ENCODE results near the gene ZBTB16.

ZBTB16 gene

DNA sequence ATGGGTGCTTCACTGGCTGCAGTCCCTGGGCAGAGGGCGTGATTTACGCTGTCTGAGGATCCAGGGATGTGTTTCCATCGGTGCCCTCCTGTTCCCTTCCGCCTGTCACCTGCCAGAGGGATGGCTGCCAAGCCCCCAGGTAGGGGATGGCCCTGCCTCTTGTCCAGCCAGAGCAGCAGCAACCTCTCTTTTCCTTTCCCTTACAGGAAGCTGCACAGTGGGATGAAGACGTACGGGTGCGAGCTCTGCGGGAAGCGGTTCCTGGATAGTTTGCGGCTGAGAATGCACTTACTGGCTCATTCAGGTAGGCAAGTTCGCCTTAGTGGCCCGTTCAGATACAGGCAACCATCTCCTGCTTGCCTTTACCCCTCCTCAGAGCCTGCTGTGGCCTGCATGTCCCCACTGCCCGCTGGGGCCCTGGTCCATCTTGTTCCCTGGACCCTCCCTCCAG is 96.6 kb downstream of the ZBTB16 start:
- DNase-seq: no peak

DNA sequence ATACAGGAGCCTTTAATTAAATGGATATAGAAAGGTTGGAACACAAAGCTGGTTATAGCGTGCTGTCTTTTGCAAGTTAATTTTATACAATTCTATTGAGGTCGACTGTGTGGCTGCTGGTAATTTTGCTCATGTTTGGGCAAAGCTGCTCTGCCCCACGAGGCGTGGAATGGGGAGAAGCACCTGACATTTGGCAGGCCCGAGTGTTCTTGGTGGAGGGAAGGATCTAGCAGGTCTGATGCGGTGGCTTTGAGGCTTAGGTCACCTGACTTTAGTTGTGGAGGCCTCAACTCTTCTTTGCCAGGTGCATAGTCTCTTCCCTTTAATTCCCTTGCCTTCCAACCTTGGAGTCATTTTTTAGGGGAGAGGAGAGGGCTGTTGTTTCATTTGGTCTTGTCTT is 97.3 kb downstream of the ZBTB16 start:
- DNase-seq: no peak

DNA sequence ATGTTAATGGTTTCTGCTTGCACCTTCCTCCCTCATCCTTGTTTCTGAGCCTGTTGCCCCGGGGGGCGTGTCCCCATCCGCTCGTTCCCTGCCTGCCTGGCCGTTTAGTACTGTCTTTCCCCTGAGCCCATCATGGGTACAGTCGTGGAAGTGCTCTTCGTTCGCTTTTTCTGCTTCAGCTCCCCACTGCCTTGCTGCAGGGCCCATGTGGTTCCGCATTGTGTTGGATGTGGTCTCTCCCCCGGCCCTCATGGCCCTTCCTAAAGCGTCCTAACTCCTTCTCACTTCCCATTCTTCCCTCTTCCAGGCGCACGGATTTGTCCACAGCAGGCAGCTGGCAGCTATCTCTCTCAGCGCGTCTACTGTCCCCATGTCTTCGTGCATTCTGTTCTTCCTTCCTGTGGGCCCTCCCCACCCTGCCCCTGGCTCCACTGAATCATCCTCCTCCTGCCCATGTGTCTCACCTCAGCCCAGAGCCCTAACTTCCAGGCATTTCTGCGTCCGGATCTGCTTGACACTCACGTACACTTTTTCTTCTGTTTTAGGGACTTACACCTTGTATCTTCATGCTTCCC is 98.1 kb downstream of the ZBTB16 start:
- DNase-seq: no peak

DNA sequence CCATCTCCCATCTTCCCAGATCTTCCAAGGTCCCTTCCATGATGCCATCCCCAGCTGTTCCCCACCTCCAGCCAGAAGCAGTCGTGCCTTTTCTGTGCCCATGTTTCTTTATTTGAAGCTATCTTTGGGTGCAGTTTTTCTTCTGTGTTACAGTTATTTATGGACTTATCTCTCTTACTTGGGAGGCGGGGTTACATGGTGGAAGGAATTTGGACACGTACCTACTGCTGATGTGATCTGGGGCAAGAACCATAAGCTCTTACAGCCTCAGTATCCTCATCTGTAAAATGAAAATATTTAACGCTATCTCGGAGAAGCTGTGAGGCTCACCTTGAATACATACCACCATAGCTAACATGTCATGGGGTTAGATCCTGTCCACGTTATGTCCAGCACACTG is 98.9 kb downstream of the ZBTB16 start:
- no peak for DNase-seq

DNA sequence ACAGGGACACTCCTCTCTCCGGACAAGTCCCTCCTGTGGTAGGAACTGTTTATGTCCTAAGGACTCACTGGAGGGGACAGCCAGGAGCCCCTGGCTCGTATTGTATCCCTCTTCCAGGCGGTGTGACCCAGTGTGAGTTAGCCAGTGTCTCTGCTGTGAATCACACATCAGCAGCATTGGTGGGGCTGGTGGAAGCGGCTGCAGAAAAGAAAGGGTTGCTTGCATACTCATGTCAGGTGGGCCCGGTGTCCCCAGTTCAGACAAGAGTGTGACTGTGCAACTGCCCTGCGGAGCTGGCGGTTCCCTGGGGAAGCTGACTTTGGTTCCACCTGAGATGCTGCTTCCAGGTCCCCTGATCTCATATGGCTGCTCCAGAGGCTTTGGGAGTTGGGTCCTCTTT is 99.4 kb downstream of the ZBTB16 start:
- DNase-seq: no peak

DNA sequence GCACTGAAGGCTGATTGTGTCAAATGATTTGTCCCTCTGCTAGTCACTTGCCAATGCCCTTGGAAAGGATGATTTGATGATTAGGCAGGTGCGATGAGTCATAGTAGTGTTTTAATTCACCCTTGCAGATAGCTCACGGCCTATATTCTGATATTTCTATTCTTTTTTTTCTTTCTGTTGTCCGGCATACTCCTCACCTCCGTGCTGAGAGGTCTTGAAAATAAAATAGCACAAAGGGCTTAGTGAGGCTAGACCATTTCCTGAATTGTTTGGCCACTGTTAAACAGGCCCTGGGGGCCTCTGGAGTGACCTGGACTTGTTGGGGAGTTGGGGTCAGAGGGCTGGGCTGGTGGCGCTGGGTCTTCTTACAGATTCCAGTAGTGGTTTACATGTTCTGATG is 99.8 kb downstream of the ZBTB16 start:
- no peak for DNase-seq

DNA sequence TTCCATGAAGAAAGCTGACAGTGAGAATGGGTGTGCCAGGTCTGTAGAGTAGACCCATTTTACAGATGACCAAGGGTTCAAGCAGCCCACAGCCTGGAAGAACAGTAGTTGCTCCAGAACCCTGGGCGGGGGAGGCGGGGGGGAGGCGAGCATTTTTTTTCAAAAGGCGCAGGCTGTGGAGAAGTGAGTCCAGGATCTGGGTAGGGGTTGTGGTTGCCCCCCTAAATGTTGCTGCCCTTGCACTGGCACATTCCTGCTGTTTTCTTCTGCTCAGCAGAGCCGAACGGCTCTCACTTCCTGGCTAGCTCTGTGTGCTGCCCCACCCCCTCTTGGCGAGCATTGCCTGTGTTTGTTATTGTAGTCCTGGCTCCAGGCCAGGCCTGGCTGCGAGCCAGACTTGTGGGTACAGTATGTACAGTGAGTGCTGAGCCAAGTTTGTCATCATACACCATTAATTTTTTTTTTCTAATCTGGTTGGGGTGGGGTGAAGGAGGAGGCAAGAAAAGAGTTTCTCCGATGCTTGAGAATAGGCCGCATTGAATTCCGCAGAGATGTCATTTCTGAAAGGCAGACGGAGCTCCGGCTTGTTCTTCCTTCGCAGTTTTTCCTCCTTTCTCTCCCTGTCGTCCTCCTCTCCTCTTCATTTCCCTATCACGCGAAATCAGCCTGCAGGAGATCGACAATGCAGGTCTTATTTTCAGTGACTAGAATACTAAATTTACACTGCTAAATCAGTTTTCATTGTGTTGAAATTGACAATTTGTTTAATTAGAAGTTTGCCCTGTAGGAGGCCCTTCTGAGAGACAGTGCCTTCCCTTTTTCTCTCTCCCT is 100.5 kb downstream of the ZBTB16 start:
- peak; percentile 95 for DNase-seq

DNA sequence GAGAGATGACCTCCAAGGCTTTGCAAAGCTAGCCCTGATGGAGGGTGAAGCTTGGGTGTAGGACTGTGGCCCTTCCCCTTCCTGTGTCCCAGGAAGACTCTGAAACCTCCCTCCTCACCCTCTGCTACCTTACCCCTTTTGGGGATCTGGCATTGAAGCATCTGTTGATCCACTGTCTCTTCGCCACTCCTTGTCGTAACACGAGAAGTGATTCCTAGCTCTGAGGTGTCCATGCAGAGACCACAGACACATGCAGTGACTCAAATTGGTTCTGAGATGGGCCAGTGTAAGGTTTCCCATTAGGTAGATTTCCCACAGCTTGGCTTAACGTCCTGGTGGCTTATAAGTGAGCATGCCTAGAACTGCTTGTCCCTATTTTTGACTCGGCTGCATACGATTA is 101.4 kb downstream of the ZBTB16 start:
- DNase-seq: no peak

DNA sequence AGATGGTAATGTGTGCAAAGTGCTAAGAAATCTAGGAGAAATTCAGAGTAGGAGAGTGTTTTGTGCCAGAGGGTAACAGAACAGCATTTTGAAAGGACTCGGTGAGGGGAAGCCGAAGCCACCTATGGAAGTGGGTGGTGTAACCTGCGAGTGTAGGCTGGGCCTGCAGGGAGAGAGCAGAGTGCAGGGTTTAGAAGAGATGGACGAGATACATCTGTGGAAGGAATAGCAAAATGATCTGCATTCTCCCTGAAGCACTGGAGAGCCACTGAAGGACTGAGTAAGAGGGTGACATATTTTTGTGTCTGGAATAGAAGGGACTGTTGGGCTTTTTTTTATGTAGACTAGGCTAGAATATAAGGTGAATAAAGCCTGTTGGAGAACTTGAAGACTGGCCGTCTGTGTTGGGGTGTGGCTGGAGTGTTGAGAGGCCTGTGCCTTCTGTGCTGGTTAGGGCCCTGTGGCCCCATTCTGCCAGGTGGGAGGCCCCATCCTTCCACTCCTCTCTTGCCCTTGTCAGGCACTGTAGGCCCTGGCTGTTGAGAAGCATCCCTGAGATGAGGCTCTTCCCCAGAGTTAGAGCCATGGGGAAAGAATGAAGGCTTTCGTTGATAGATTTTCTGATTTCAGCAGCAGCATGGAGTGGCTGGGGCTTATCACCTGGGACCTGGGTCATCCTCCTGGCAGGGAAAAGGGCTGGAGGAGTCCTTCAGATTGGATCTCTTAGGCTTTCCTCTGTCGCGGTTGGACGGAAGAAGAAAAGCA is 102.2 kb downstream of the ZBTB16 start:
- DNase-seq: no peak

DNA sequence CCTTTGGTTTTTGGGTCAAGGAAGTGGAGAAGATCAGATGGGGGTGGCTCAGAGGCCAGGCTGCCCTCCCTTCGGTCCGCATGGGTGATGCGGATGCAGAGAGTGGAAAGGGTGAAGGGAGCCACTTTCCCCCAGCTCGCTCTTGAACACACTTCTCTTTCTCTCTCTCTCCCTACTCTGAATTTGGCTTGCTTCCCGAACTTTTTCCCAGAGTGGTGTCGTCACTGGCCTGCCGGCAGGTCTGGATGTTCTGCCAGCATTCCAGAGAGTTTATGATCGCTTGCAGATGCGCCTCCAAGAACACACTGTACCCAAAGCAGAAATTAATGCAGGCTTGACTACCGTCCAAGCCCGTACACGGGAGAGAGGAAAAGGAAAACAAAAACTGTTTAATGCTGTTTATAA is 103.2 kb downstream of the ZBTB16 start:
- no peak for DNase-seq

DNA sequence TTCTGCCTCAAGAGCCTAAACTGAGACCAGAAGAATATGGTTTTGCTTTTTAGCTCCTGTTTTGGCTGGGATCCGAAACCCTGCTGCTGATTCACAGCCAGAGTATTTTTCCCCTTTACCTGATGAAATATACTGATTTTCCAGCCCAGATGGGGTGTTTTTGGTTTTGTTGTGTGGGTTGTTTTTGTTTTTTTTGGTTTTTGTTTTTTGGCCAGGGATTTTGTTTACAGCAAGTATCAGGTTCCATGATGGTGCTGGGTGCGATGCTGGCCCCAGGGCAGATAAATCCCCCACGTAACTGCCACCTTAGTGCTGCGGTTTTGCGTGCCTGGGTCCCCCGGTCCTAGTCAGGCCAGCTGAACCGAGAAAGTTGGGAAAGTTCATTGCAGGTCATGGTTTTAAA is 103.7 kb downstream of the ZBTB16 start:
- DNase-seq: no peak

DNA sequence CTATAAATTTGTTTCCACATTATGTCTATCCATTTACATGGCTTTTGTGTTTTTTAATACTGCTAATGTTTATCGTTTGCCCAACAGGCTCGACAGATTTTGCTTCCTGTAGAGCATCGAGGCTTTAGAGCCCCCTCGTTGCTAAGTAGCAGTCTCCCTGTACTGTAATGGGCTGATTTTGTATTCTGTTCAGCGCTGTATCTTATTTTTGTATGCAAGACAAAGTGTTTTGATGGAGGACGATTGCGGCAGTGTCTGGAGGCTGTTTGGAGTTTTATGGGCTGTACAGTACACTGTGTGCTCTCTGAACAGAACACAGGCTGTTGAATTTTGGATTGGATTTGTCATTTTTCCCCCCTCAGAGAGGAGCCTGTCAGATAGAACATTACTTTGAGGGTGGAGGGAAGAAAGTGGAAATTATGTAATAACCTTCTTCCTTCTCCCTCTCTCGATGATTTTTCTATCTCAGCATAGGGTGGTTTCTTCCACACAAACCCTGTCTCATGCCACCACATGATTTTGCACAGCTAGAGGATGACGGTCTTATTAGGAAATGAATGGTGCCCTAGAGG is 104.4 kb downstream of the ZBTB16 start:
- DNase-seq: no peak

DNA sequence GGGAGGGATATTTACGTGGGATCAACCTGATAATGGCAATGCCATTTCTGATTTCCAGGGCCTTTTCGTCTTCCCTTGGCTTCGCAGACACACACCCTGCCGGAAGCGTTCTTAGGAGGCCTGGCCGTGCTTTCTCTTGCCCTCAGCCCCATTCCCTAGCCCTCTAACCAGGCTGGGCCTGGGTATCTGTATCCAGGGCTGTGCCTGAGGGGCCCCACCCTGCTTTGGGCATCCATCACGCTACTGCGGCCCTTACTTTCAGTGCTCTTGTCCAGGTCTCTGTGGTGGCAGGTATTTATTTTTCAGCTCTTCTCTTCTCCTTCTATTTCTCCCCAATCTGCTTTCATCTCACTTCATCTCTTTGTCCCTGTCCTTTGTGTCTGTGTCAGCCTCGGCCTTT is 105.0 kb downstream of the ZBTB16 start:
- DNase-seq: no peak

DNA sequence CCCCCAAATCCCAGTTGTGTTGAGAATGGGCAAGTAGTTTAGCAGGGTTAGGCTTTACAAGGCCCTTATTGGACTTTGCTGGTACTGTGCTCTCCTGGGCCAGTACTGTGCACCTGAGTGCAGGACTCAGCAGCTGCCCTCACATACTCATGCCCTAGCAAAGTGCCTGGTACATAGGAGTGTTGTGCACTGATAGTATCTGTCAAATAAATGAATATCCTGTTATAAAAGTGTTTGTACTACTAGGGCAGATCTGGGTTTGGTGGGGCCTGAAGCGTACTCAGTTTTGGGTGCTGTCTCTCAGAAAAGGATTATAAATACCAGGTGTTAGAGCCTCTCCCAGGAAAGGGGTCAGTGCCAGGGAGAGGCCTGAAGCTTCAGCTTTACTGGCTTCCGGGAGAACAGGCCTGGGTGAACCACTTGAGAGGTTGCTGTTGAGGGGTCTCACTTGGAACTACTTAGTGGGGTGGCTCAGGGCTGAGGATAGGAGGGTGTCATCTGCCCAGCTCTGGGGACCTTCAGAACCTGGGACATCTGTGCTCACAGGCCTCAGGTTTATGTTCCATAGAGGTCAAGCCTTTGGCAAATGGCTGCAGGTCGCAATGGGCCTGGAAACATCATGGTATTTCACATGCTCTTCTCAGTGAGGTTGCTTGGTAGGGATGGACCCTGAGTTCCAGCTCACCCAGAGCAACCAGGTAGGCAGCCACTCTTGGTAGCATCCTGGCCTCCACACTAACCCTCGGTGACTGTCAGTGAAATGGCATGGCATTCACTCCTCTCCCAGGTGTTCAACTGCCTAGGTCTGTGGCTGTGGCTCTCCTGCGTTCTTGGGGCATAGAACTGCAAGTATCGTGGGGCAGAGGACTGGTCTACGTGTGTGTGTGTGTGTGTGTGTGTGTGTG is 106.1 kb downstream of the ZBTB16 start:
- no peak for DNase-seq

DNA sequence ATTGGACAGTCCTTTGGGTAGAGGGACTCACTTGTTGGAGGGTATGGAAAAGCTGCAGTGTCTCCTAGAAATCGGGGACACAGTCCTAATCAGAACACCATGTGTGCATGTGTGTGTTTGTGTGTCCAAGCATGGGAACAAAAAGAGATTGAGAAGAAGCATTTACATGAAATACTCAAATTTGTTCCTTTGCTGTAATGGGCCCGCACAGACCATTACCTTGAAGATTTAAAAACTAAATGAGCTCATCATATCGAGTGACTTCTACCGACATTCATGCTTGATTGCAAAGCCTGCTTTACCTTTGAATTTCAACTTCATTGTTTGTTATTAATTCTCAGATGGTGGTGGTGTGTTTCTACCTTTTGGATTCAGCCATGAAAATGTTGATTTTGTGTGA is 106.9 kb downstream of the ZBTB16 start:
- DNase-seq: no peak

DNA sequence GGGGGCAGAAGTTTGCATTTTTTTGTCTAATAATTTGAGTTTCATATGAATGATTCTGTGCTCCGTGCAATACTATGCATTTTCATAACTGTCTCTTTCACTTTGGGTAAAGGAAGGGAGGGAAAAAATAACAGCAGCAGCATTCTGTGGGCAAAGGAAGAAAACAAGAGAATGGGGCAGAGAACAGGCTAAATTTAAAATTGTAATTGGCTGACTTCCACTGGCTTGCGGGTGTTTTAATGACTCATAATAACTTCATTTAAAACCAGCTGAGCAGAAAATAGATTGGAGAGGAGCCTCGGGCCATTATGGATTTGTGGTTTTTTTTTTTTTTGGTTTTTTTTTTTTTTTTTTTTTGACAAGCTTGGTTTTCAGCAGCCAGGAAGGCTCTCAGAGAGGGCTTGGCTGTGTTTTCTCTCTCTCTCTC is 107.4 kb downstream of the ZBTB16 start:
- no peak for DNase-seq

DNA sequence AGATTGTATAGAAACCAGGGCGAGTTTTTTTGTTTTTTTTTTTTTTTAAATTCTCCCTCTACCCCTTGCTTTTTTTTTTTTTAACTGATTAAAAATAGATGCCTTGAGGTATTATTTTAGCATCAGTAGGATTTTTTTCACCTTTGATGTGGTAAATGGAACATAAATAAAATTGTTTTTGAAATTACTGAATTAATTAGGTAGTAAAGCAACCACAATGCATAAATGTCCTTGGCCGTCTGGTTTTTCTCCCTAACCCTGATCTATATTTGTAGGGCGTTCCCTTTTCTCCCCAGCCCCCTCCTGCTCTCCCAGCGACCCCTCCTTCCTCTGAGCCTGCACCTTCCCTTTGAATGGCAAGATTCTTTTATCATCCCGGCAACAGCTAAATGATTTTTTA is 107.8 kb downstream of the ZBTB16 start:
- DNase-seq: no peak

DNA sequence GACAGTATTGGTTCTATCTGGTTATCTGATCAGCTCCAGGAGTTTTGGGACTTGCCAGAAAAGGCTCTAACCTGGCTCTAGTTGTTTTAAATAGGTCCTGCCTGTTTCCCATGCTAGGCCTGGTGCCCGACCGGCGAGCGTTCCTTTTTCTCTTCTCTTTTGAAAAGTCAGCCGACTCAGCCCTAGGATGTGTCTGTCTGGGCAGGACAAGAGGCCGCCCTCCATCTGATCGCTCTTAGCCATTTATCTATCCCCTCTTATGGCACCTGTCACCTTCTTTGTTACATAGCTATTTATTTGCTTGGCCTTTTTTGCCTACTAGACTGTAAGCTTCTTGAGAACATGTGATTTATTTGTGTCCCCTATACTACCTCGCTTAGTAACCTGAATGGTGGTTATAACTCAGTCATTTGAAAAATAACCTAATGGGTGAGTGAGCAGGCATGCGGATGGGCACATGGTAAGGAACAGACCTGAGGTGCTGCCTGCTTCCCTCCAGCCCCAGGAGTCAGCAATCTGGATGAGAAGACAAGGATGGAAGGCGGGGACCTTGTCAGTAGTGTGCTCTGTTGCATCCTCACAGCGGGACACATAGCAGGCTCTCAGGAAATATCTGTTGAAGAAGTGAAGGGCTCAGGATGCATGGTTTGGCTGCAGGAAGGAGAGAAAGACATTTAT is 108.4 kb downstream of the ZBTB16 start:
- no peak for DNase-seq

DNA sequence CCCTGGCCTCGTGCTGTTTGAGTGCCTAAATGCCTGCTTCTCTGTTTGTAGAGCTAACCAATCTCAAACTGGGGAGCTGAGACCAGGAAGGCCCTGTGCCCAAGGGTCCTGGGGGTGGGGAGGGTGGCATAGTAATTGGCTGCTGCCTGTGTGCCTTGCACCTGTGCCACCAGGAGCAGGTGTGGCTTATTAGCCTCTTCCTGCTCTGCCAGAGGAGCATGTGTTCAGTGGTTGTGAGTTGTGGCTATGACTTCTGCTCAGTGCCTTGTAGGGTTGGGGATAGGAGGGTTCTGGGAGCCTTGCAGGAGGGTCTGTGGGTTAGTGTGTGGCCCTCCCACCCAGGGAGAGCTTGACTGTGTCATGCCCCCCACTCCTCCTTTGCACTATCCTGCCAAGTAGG is 109.2 kb downstream of the ZBTB16 start:
- no peak for DNase-seq

DNA sequence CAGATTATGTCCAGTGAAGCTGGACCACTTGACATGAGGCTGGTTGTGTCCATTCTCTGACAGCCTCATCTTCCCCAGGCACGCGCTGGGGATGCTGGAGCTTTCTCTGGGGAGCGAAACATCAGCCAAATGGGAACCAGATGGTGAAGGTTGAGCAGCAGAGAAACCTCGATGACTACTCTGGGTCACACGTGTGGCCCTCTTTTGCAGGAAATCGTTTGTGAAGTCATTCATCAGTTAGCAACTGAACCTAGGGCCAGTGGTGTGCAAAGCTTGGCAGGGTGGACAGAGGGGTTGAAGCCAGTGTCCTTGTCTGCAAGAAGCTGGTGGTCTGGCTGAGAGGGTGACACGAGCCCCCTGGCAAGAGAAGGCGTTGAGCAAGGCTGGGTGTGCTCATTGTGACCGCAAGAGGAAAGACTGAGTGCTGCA is 109.8 kb downstream of the ZBTB16 start:
- DNase-seq: no peak

DNA sequence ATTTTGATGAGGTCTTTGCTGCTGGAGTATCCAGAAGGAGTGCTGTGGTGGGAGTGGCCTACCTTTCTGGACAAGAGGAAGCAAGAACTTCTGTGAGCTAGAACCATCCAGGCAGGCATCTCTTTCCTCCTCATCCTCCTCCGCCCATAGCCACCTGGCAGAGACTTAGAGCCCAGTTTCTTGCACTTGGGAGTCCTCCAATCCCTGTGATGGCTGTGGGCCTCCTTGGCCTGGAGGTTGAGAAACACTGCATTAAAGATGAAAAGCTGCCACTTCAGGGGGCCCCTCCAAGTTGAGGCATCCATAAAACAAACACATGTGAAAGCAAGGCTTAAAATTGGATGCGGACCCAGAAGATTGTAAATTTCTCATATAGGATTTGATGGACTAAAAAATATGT is 110.3 kb downstream of the ZBTB16 start:
- no peak for DNase-seq

DNA sequence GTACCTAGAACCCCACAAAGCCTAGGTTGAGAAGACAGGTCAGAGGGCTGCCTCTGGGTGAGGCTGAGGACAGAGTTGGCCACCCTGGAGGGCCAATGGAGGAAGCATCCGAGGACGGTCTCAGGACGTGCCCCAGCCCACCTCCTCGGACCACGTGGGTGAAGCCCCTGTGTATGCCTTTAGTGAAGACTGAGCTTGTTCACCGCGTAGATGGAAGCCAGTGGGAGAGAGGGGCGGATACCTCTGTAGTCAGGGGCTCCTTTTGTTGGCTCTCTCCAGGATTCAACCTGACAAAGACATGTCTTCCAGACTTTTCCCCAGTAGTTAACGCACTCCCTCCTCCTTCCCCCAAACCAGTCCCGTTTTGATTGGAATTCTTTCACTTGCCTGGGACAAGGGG is 110.7 kb downstream of the ZBTB16 start:
- no peak for DNase-seq
